HL-60 (cell line): ENCODE measurements around the gene CDNF.

ENCODE experiments used
- POLR2AphosphoS5 ChIP-seq: IDR thresholded peaks from 2 replicates; pipeline ENCODE4 v1.6.1; 2012; ENCODE audit warnings: low read depth
- SPI1 ChIP-seq: IDR thresholded peaks from 2 replicates; pipeline ENCODE4 v1.6.1; 2012; ENCODE audit warnings: low read depth, mild to moderate bottlenecking, borderline replicate concordance
- TF ChIP-seq, protein P1 (sequence below): IDR thresholded peaks from one replicate; pipeline ENCODE4 v1.5.1; 2011; ENCODE audit warnings: low read length, control low read depth, inconsistent platforms; ENCODE audit not compliant: insufficient read depth
- TF ChIP-seq, protein P2 (sequence below): IDR thresholded peaks from 2 replicates; pipeline ENCODE4 v1.6.1; 2012; ENCODE audit warnings: low read depth; ENCODE audit not compliant: insufficient replicate concordance

DNA sequence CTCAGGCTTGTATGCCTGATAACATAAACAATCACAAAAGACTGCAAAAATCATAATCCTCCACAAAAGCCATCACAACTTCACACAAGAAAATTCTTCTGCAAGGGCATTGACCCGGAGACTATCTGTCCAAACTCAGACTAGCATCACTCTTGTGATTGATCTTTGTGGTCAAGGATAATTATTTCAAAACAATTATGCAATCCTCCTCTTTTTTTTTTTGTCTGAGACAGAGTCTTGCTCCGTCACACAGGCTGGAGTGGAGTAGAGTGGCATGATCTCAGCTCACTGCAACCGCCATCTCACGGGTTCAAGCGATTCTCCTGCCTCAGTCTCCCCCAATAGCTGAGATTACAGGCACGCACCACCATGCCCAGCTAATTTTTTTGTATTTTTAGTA is 22.2 kb downstream of the CDNF start:
- TF ChIP-seq, protein P1, sequence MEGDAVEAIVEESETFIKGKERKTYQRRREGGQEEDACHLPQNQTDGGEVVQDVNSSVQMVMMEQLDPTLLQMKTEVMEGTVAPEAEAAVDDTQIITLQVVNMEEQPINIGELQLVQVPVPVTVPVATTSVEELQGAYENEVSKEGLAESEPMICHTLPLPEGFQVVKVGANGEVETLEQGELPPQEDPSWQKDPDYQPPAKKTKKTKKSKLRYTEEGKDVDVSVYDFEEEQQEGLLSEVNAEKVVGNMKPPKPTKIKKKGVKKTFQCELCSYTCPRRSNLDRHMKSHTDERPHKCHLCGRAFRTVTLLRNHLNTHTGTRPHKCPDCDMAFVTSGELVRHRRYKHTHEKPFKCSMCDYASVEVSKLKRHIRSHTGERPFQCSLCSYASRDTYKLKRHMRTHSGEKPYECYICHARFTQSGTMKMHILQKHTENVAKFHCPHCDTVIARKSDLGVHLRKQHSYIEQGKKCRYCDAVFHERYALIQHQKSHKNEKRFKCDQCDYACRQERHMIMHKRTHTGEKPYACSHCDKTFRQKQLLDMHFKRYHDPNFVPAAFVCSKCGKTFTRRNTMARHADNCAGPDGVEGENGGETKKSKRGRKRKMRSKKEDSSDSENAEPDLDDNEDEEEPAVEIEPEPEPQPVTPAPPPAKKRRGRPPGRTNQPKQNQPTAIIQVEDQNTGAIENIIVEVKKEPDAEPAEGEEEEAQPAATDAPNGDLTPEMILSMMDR = no peak
- TF ChIP-seq POLR2AphosphoS5 (no peak), SPI1 (no peak)
- TF ChIP-seq, protein P2, sequence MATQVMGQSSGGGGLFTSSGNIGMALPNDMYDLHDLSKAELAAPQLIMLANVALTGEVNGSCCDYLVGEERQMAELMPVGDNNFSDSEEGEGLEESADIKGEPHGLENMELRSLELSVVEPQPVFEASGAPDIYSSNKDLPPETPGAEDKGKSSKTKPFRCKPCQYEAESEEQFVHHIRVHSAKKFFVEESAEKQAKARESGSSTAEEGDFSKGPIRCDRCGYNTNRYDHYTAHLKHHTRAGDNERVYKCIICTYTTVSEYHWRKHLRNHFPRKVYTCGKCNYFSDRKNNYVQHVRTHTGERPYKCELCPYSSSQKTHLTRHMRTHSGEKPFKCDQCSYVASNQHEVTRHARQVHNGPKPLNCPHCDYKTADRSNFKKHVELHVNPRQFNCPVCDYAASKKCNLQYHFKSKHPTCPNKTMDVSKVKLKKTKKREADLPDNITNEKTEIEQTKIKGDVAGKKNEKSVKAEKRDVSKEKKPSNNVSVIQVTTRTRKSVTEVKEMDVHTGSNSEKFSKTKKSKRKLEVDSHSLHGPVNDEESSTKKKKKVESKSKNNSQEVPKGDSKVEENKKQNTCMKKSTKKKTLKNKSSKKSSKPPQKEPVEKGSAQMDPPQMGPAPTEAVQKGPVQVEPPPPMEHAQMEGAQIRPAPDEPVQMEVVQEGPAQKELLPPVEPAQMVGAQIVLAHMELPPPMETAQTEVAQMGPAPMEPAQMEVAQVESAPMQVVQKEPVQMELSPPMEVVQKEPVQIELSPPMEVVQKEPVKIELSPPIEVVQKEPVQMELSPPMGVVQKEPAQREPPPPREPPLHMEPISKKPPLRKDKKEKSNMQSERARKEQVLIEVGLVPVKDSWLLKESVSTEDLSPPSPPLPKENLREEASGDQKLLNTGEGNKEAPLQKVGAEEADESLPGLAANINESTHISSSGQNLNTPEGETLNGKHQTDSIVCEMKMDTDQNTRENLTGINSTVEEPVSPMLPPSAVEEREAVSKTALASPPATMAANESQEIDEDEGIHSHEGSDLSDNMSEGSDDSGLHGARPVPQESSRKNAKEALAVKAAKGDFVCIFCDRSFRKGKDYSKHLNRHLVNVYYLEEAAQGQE = no peak
